Embryonic facial prominence (tissue), 1 donor: ENCODE data around the gene ASTE1.
"Not testable (repeated sequence)": the region's sequence is repeated elsewhere in the genome, so short reads cannot be mapped to it uniquely, and the experiment has no call there.

Source experiments
- DNase-seq: peaks from one replicate; pipeline ENCODE4 v3.0.0-alpha.2; 2016; ENCODE audit errors: extremely low spot score

The ASTE1 gene, protein sequence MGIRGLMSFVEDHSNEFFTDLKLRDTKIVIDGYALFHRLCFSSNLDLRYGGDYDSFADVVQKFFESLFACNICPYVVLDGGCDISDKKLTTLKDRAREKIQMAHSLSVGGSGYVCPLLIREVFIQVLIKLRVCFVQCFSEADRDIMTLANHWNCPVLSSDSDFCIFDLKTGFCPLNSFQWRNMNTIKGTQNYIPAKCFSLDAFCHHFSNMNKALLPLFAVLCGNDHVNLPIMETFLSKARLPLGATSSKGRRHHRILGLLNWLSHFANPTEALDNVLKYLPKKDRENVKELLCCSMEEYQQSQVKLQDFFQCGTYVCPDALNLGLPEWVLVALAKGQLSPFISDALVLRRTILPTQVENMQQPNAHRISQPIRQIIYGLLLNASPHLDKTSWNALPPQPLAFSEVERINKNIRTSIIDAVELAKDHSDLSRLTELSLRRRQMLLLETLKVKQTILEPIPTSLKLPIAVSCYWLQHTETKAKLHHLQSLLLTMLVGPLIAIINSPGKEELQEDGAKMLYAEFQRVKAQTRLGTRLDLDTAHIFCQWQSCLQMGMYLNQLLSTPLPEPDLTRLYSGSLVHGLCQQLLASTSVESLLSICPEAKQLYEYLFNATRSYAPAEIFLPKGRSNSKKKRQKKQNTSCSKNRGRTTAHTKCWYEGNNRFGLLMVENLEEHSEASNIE

GRCh38 chr3:131026321-131027151 lies at the start of gene ASTE1, which contains the start of gene NEK11:
Gene ASTE1, minus strand, starts transcription at chr3:131026825. Its CDS starts 1,519 bp downstream, at chr3:131025306.
Gene NEK11, plus strand, starts transcription at chr3:131026877. Its CDS starts 2,832 bp downstream, at chr3:131029709.
- DNase-seq, result peak; percentile 84

DNA sequence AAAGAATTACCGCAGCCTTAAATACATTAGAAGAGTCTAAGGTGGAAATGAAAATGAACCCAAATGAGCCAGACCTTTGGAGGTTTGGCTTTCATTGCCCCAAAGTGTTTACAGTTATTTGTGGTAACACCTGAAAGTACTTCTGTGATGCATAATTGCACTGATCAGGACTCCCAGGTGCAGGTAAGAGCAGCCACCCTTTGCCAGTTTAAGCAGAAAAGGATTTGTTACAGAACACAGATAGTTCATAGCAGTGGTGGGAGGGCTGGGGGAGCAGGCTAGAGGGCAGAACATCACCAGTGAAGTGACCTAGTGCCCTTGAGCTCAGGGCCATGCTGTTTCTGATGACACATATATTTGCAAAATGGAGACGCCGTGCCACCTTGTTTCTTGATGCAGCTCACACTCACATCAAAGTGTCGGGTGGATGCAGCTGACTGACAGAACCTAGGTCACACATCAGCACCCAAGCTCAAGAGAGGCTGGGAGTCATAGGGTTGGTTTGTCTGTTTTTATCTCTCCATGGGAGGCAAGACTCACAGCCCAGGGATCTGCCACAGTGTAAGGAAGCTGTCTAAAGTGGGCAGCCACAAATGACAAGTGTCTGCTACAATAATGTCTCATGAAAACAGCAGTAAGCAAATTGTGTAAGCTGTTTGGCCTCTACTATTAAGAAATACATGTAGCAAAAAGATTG lies 49.2 kb upstream of the ASTE1 start:
- no peak for DNase-seq

GRCh38 chr3:131072845-131073244 lies 46.2 kb upstream of the ASTE1 start:
- DNase-seq, result no peak

GRCh38 chr3:131072099-131072559 lies 45.5 kb upstream of the ASTE1 start:
- DNase-seq, result no peak

DNA sequence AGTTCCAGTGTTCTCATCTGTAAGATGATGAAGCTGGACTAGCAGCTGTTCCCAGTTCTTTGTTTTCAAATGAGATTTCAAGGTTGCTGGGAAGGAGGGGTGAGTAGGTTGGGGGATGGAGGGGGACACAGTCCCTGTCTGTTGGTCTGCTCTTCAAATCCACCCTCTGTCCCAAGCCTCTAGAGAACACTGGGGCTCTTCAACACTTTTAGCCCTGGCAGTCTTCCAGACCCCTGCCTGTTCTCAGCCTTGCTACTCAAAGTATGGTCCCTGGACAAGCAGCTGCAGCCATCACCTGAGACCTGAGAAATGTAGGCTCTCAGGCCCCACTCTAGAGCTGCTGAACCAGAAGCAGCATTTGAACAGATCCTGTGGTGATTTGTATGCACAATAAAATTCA lies 41.4 kb upstream of the ASTE1 start:
- DNase-seq, result no peak

GRCh38 chr3:131053043-131053859 lies 26.6 kb upstream of the ASTE1 start:
- no peak for DNase-seq

- no peak for DNase-seq
These were observed 23.4 kb upstream of the ASTE1 start for GRCh38 chr3:131050001-131050400.

DNA sequence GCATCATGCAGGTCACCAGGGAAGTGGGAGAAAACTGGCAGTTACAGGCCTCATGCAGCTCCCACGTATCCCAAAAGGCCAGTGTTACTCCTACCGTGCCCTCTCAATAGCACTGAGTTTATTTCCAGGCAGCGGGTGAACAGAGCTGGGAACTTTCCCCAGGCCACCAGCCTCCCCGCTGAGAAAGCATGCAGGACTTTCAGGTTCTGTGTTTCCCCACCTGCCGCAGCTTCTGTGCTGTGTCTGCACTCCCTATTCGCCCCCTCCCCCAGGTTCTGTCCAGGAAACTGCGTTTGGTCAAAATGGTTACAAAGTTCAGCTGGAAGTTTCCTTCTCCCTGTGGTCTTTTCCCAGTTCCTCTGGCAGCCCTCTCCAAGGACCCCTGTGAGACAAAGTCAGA lies 21.4 kb upstream of the ASTE1 start:
- DNase-seq, result no peak

GRCh38 chr3:131047582-131047981 lies 21.0 kb upstream of the ASTE1 start:
- no peak for DNase-seq

GRCh38 chr3:131042271-131042985 lies 15.8 kb upstream of the ASTE1 start:
- not testable (repeated sequence) for DNase-seq

DNA sequence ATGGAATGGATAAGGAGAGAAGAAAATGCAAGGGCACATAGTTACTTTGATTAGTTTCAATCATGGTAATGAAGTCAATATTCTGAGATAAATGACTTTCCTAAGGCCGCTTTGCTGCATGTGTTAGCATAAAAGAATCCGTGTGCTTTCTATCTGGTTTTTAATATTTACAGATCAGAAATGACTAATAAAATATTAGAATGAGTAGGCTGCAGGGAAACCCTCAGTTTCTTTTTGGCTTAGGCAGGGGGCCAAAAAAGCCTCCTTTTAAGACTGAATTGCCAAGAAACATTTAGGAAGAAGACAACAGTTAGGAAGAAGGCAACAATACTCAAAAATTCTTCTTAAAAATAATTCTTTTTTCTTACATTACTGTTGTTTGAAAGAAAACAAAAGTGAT lies 11.7 kb upstream of the ASTE1 start:
- no peak for DNase-seq

GRCh38 chr3:131036986-131037385 lies 10.4 kb upstream of the ASTE1 start:
- DNase-seq, result no peak

DNA sequence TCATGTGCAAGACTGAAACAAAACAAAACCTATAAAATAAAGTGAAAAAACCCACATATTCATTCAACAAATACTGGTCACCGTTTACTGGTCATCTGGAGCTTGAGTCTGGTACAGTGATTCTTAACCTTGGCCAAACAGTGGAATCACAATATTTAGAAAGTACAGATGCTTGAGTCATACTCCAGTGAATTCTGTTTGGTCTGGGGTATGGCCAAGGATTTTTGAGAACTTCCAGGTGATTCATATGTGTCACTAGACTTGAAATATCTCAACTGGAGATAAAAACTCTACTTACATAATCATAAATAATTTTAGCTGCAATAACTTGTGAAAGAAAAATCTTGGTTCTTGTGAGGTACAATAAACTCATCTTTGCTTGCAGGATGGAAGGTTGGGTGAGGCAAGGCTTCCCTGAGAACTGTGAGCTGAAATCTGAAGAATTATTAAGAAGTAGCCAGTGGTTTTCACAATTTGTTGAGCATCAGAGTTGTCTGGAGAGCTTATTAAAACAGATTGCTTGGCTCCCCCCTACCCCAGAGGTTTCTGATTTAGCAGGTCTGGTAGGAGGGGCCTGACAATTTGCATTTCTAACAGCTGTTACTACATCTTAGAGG lies 9.7 kb upstream of the ASTE1 start:
- DNase-seq, result no peak

- DNase-seq, result no peak
These were observed 7.0 kb upstream of the ASTE1 start for GRCh38 chr3:131033480-131034080.

- DNase-seq, result no peak
These were observed 5.0 kb upstream of the ASTE1 start for GRCh38 chr3:131031660-131032059.

DNA sequence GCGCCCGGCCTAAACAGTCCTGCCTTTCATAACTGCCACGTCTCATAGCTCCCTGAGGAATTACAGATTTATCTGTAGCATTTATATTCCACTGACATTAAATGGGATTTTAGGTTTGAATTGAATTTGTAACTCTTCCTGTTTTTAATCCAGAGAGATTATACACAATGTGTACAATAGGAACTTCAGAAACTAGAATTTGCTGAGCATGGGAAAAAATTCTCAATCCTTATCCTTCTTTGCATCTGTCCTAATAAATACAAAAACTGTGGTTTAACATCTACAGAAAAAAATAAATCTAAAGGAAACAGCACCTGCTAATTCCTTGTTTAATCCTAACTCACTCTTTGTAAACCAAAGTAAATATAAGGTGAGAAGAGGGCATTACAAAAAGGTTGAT lies 2.2 kb upstream of the ASTE1 start:
- no peak for DNase-seq

DNA sequence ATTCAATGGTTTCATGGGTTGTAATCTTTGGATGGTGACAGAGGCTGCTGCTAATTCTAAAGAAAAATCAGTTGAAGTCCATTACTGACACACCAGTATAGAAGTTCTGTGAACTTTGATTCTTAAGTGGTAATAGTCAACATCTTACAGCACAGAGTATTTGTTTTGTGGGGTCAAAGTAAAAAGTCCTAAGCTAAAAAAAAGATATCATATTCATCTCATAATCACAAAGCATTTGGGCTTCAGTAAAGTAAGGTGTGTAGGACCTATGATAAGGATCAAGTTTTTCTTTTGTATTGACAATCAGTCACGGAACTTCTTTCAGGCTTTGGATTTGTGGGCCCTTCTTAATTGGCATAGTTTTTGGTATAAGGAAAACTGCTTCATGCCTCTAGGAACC lies 1.1 kb downstream of the ASTE1 start:
- DNase-seq, result no peak

- no peak for DNase-seq
These were observed 6.4 kb downstream of the ASTE1 start for GRCh38 chr3:131020122-131020693.

- DNase-seq, result no peak
These were observed 7.7 kb downstream of the ASTE1 start for GRCh38 chr3:131018970-131019369.
